Panc1 (cell line): ENCODE data around the gene CPEB1. TPM values are rescaled to one million over a fixed set of nuclear protein-coding genes. Genes with fewer than 3 reads are reported as not detected.

Source experiments
- ATAC-seq: fragments of 200-7000 bp; cut with Tn5 transposase; 2 replicates; pipeline ENCODE4 v1.9.1; 2020; ENCODE audit warnings: mild to moderate bottlenecking, moderate library complexity
- BruUV-seq: library from RNA; stranded (reverse); fragments of 400-500 nt; replicated peaks from 2 replicates; lab custom pipeline; 2021; lab: Mats Ljungman, UMichigan
- CTCF ChIA-PET: fragments of 300-600 bp; sonication (Branson Sonifier 250); formaldehyde crosslinking; loops from one replicate; lab custom pipeline; 2022; ENCODE audit warnings: antibody characterized with exemption; lab: Charles Lee
- POLR2A ChIA-PET: fragments of 300-600 bp; sonication (Branson Sonifier 250); formaldehyde crosslinking; loops from one replicate; lab custom pipeline; 2022; ENCODE audit warnings: antibody characterized with exemption; lab: Charles Lee
- DNase-seq: peaks from one replicate; pipeline ENCODE4 v3.0.0-alpha.2; 2010; ENCODE audit warnings: low read depth, low spot score
- H3K27ac ChIP-seq: 2 replicates; pipeline ENCODE4 v1.5.1; 2011; ENCODE audit warnings: mild to moderate bottlenecking, low read length, inconsistent platforms
- H3K27me3 ChIP-seq: fragments of 200-500 bp; sonication (Bioruptor generic); 2 replicates; pipeline ENCODE4 v1.6.0; 2014; ENCODE audit warnings: low read length, inconsistent platforms; ENCODE audit not compliant: control insufficient read depth, insufficient read depth
- H3K36me3 ChIP-seq: fragments of 200-500 bp; sonication (Bioruptor generic); 2 replicates; pipeline ENCODE4 v1.5.1; 2014; ENCODE audit warnings: inconsistent platforms, mild to moderate bottlenecking, low read length, moderate library complexity; ENCODE audit not compliant: control insufficient read depth, insufficient read depth
- H3K4me1 ChIP-seq: 2 replicates; pipeline ENCODE4 v1.5.1; 2011; ENCODE audit warnings: inconsistent platforms, mild to moderate bottlenecking, low read length, moderate library complexity; ENCODE audit not compliant: control insufficient read depth, insufficient read depth
- H3K4me3 ChIP-seq, 2 experiments: 2 replicates each; pipeline ENCODE4 v1.5.1; 2011 to 2012; ENCODE audit warnings: low read depth in 2 of 2, low read length in 2 of 2, mild to moderate bottlenecking in 2 of 2, inconsistent platforms in 1 of 2, moderate library complexity in 1 of 2
- H3K9me3 ChIP-seq: fragments of 200-500 bp; sonication (Bioruptor generic); 2 replicates; pipeline ENCODE4 v1.5.1; 2014; ENCODE audit warnings: low read depth, mild to moderate bottlenecking, inconsistent platforms, low read length, moderate library complexity; ENCODE audit not compliant: control insufficient read depth, insufficient read depth
- CTCF ChIP-seq: fragments of 450-650 bp; IDR thresholded peaks from 2 replicates; pipeline ENCODE4 v1.5.1; 2017; ENCODE audit warnings: mild to moderate bottlenecking
- POLR2AphosphoS5 ChIP-seq: IDR thresholded peaks from 2 replicates; pipeline ENCODE4 v1.6.1; 2012; ENCODE audit warnings: mild to moderate bottlenecking, low read depth, low read length, moderate library complexity
- REST ChIP-seq, 2 experiments: IDR thresholded peaks; 2 replicates each; pipeline ENCODE4 v1.6.1; 2011 to 2012; ENCODE audit warnings: low read depth in 2 of 2, control low read depth in 1 of 2, low read length in 1 of 2, mild to moderate bottlenecking in 1 of 2, moderate library complexity in 1 of 2; ENCODE audit not compliant: insufficient read depth in 1 of 2
- SIN3A ChIP-seq: IDR thresholded peaks from 2 replicates; pipeline ENCODE4 v1.6.1; 2012; ENCODE audit warnings: low read depth, mild to moderate bottlenecking, low read length, moderate library complexity, borderline replicate concordance; ENCODE audit not compliant: insufficient read depth
- TCF7L2 ChIP-seq: IDR thresholded peaks from 2 replicates; pipeline ENCODE4 v1.6.1; 2011; ENCODE audit warnings: mild to moderate bottlenecking, low read depth, low read length, inconsistent platforms
- in situ Hi-C: cut with HindIII; loops from 2 replicates; pipeline ENCODE4 v1.10.0; 2016; ENCODE audit warnings: low sequenced_read_pairs, low pct_unique_long_range_greater_than_20kb
- intact Hi-C: fragments of 100-400 bp; cut with micrococcal nuclease; formaldehyde crosslinking; loops from one replicate; pipeline ENCODE4 v1.10.0; 2022; ENCODE audit not compliant: unreplicated experiment
- total RNA-seq: library from RNA; stranded (reverse); gene quantifications from one replicate; pipeline ENCODE4 v1.2.1, GENCODE V29; 2021; ENCODE audit not compliant: unreplicated experiment

CPEB1 gene
- total RNA-seq, 1 experiment from 2014 or later = 19.5 TPM

- no peak for ATAC-seq
- BruUV-seq = no TSS peak
- no peak for TF ChIP-seq REST (IDR thresholded peaks at IDR 0.05; ENCODE audit: insufficient read depth in 1 of 2, low read depth in 2 of 2, low read length in 1 of 2)
- no peak for TF ChIP-seq CTCF
- no peak for TF ChIP-seq SIN3A
- no peak for TF ChIP-seq TCF7L2
- TF ChIP-seq POLR2AphosphoS5 = no peak
- peaks cover 2% of the 10 kb centered on the region; the same call in 1 of the 2 replicates for H3K36me3 ChIP-seq
- H3K4me1 ChIP-seq = peaks cover 4% of the 10 kb centered on the region; the same call in 1 of the 2 replicates
- no peaks in the 10 kb centered on the region for H3K9me3 ChIP-seq
- in situ Hi-C loops = no loop called here
- ChIA-PET POLR2A (no interaction called here), CTCF (interaction anchor here (1.0 kb wide), 1 partner anchor 446 kb away, joined by 3 read pairs; no protein-coding TSS in a partner anchor)
- no peak overlapping the region for H3K27ac ChIP-seq
- DNase-seq = no peak
- no peak overlapping the region for H3K4me3 ChIP-seq
- no peaks in the 10 kb centered on the region for H3K27me3 ChIP-seq
- intact Hi-C loops = no loop called here
Observed at GRCh38 chr15:82553846-82554245, 93.3 kb downstream of the CPEB1 start.

GRCh38 chr15:82552861-82553260 is 94.3 kb downstream of the CPEB1 start:
- intact Hi-C loops = no loop called here
- H3K4me1 ChIP-seq = peaks cover 4% of the 10 kb centered on the region; the same call in 1 of the 2 replicates
- DNase-seq = no peak
- in situ Hi-C loops = no loop called here
- H3K27me3 ChIP-seq = no peaks in the 10 kb centered on the region
- POLR2A ChIA-PET = no interaction called here
- no peak for ATAC-seq
- no TSS peak for BruUV-seq
- no peak overlapping the region for H3K27ac ChIP-seq
- H3K36me3 ChIP-seq = peaks cover 2% of the 10 kb centered on the region; the same call in 1 of the 2 replicates
- CTCF ChIA-PET = no interaction called here
- TF ChIP-seq SIN3A (no peak), POLR2AphosphoS5 (no peak), REST (IDR thresholded peaks at IDR 0.05; ENCODE audit: insufficient read depth in 1 of 2, low read depth in 2 of 2, low read length in 1 of 2) (no peak)
- H3K9me3 ChIP-seq = no peaks in the 10 kb centered on the region
- H3K4me3 ChIP-seq = no peak overlapping the region
